OCI-LY3 (cell line): Measurements from ENCODE around the gene AKT3.

Source experiments
- EZH2phosphoT487 ChIP-seq: fragments of 200-600 bp; shearing (Covaris generic); IDR thresholded peaks from 2 replicates; pipeline ENCODE4 v1.6.1; 2018; ENCODE audit warnings: antibody characterized with exemption, mixed run types, low read depth
- TF ChIP-seq, protein P1 (sequence below): fragments of 200-600, 300-600 bp; sonication (generic); IDR thresholded peaks from 2 replicates; pipeline ENCODE4 v1.5.1; 2014; ENCODE audit warnings: antibody characterized with exemption, low read length, low read depth

DNA sequence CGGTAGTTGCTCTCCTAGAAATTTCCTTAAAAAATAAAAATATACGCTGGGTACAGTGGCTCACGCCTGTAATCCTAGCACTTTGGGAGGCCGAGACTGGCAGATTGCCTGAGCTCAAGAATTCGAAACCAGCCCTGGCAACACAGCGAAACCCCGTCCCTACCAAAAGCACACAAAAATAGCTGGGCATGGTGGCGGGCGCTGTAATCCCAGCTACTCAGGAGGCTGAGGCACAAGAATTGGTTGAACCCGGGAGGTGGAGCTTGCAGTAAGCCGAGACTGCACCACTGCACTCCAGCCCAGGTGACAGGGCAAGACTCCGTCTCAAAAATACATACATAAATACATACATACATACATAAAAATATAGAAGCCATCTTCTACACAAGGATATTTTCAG lies 262.8 kb downstream of the AKT3 start:
- TF ChIP-seq, protein P1, sequence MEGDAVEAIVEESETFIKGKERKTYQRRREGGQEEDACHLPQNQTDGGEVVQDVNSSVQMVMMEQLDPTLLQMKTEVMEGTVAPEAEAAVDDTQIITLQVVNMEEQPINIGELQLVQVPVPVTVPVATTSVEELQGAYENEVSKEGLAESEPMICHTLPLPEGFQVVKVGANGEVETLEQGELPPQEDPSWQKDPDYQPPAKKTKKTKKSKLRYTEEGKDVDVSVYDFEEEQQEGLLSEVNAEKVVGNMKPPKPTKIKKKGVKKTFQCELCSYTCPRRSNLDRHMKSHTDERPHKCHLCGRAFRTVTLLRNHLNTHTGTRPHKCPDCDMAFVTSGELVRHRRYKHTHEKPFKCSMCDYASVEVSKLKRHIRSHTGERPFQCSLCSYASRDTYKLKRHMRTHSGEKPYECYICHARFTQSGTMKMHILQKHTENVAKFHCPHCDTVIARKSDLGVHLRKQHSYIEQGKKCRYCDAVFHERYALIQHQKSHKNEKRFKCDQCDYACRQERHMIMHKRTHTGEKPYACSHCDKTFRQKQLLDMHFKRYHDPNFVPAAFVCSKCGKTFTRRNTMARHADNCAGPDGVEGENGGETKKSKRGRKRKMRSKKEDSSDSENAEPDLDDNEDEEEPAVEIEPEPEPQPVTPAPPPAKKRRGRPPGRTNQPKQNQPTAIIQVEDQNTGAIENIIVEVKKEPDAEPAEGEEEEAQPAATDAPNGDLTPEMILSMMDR: no peak
- TF ChIP-seq EZH2phosphoT487: no peak
